ENCODE results near the gene SIGLEC1. TPM values are rescaled to one million over a fixed set of nuclear protein-coding genes. Genes with fewer than 3 reads are reported as not detected.

Gene SIGLEC1
- total RNA-seq, 1 donor from 2014 or later: not detected

DNA sequence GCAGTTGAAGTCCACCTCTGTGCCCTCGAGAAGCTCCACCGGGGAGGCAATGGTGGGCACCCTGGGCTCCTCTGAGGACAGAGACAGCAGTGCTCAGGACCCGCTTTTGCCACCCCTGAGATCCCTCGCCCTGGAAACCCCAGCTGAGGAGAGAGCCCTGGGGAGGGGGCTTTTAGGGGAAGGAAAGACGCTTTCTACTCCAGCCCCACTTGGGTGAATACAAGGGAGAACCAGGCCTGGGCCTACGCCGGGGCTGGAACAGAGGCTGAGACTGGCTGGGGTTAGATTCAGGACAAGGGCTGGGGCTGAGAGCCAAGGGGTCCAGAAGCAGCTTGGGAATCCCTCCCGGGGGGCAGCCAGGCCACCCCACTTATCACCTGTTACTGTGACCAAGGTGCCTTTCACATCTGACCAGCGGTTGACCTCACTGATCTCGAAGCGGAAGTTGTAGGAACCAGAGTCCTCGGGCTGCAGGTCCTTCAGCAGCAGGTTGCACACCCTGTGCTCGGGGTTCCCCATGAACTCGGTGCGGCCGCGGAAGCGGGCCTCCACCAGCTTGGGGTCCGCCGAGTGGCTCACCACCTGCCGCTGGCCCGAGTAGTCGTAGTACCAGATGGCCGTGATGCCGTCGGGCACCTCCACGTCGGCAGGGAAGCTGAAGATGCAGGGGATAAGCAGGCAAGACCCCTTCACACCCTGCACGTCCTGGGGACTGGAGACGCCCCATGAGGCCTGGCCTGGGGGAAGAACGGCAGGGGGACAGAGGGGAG is 6.2 kb downstream of the SIGLEC1 start:
- Mint-ChIP-seq H3K36me3 (ENCODE audit: low read depth, unreplicated experiment) (no peaks in the 10 kb centered on the region), H3K4me1 (ENCODE audit: low read depth, unreplicated experiment) (no peaks in the 10 kb centered on the region), H3K27ac (ENCODE audit: unreplicated experiment) (no peak overlapping the region), H3K4me3 (ENCODE audit: unreplicated experiment) (no peak overlapping the region), H3K27me3 (ENCODE audit: low read depth, unreplicated experiment) (peaks cover 33% of the 10 kb centered on the region), H3K9me3 (ENCODE audit: unreplicated experiment) (no peaks in the 10 kb centered on the region)
- Histone ChIP-seq H3K4me2 (ENCODE audit: low read length) (no peak overlapping the region), H3K27ac (ENCODE audit: low read depth, low read length) (no peak overlapping the region), H3K79me2 (ENCODE audit: insufficient read depth, low read length) (no peaks in the 10 kb centered on the region), H4K20me1 (ENCODE audit: insufficient read depth, low read length) (no peaks in the 10 kb centered on the region), H3K4me3 (ENCODE audit: insufficient read depth, low read depth, low read length) (no peak overlapping the region), H3K27me3 (ENCODE audit: insufficient read depth, low read length) (no peaks in the 10 kb centered on the region), H3K36me3 (ENCODE audit: insufficient read depth, low read length) (no peaks in the 10 kb centered on the region), H3K4me1 (ENCODE audit: insufficient read depth, low read length) (no peaks in the 10 kb centered on the region), H3K9me3 (ENCODE audit: insufficient read depth, low read depth, low read length) (no peaks in the 10 kb centered on the region), H3K9ac (ENCODE audit: low read length) (no peak overlapping the region), H2AFZ (ENCODE audit: low read depth, low read length) (no peak overlapping the region)
- TF ChIP-seq EZH2 (IDR thresholded peaks at IDR 0.05; ENCODE audit: insufficient read depth, low read length): no peak
- FAIRE-seq (no peak), DNase-seq (ENCODE audit: low read depth) (no peak)

DNA sequence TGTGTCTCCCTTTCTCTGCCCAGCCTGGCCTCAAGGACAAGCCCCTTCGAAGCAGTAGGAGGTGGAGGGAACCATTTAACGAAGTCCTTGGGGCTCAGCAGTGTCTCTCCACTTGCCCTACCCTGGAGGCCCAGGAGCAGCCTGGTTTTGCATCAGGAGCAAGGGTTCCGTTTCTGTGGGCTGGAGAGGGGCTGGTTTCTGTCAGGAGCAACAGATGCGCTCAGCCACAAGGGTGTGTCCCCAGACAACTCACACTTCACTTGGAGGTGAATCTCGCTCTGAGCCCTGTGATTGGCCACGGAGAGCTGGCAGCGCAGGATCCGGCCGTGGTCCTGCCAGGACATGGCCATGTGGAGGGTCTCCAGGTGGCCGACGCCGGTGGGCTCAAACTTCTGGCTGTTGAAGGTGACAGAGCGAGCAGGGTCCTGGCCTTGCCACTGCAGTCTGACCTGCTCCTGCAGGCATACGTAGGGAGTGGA is 6.9 kb downstream of the SIGLEC1 start:
- TF ChIP-seq, protein P1, sequence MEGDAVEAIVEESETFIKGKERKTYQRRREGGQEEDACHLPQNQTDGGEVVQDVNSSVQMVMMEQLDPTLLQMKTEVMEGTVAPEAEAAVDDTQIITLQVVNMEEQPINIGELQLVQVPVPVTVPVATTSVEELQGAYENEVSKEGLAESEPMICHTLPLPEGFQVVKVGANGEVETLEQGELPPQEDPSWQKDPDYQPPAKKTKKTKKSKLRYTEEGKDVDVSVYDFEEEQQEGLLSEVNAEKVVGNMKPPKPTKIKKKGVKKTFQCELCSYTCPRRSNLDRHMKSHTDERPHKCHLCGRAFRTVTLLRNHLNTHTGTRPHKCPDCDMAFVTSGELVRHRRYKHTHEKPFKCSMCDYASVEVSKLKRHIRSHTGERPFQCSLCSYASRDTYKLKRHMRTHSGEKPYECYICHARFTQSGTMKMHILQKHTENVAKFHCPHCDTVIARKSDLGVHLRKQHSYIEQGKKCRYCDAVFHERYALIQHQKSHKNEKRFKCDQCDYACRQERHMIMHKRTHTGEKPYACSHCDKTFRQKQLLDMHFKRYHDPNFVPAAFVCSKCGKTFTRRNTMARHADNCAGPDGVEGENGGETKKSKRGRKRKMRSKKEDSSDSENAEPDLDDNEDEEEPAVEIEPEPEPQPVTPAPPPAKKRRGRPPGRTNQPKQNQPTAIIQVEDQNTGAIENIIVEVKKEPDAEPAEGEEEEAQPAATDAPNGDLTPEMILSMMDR (IDR thresholded peaks at IDR 0.05; ENCODE audit: insufficient read depth, low read depth, low read length): no peak
- TF ChIP-seq EZH2 (IDR thresholded peaks at IDR 0.05; ENCODE audit: insufficient read depth, low read length): no peak
- H3K27me3 Mint-ChIP-seq (ENCODE audit: low read depth, unreplicated experiment): peaks cover 38% of the 10 kb centered on the region
- no peak overlapping the region for H3K27ac Mint-ChIP-seq (ENCODE audit: unreplicated experiment)

DNA sequence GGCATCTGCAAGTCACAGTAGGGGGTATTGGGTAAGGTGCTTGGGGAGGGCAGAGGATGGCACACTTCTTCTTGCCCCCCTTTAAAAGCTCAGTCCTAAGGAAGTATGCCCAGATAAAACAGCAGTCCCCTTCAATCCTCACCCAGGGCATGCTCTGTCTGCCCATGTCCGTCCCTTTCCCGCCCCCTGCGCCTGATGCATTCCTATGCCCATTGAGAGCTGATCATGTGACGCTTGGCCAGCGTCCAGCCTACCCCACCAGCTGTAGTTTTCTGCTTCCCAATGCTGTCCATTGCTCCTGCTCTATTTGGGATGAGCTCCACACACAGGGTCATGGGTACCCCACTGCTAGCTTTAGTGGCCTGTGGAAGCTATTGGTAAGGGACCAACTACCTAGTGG is 8.3 kb downstream of the SIGLEC1 start:
- Histone ChIP-seq H3K36me3 (ENCODE audit: insufficient read depth, low read length) (no peaks in the 10 kb centered on the region), H3K27me3 (ENCODE audit: insufficient read depth, low read length) (no peaks in the 10 kb centered on the region), H2AFZ (ENCODE audit: low read depth, low read length) (no peak overlapping the region), H3K27ac (ENCODE audit: low read depth, low read length) (no peak overlapping the region), H3K4me2 (ENCODE audit: low read length) (no peak overlapping the region), H3K9me3 (ENCODE audit: insufficient read depth, low read depth, low read length) (no peaks in the 10 kb centered on the region), H3K4me1 (ENCODE audit: insufficient read depth, low read length) (no peaks in the 10 kb centered on the region), H3K4me3 (ENCODE audit: insufficient read depth, low read depth, low read length) (no peak overlapping the region), H3K79me2 (ENCODE audit: insufficient read depth, low read length) (no peaks in the 10 kb centered on the region), H4K20me1 (ENCODE audit: insufficient read depth, low read length) (no peaks in the 10 kb centered on the region), H3K9ac (ENCODE audit: low read length) (no peak overlapping the region)
- Mint-ChIP-seq H3K4me3 (ENCODE audit: unreplicated experiment) (no peak overlapping the region), H3K36me3 (ENCODE audit: low read depth, unreplicated experiment) (no peaks in the 10 kb centered on the region), H3K27ac (ENCODE audit: unreplicated experiment) (no peak overlapping the region), H3K27me3 (ENCODE audit: low read depth, unreplicated experiment) (peaks cover 38% of the 10 kb centered on the region), H3K9me3 (ENCODE audit: unreplicated experiment) (peaks cover 2% of the 10 kb centered on the region), H3K4me1 (ENCODE audit: low read depth, unreplicated experiment) (no peaks in the 10 kb centered on the region)
- DNase-seq (ENCODE audit: low read depth): no peak
- no peak for FAIRE-seq
- TF ChIP-seq EZH2 (IDR thresholded peaks at IDR 0.05; ENCODE audit: insufficient read depth, low read length): no peak
- TF ChIP-seq, protein P1 (IDR thresholded peaks at IDR 0.05; ENCODE audit: insufficient read depth, low read depth, low read length): no peak

More for the DNA sequence above, 6.9 kb downstream of the SIGLEC1 start:
- H3K4me3 ChIP-seq (ENCODE audit: insufficient read depth, low read depth, low read length): no peak overlapping the region
- Mint-ChIP-seq H3K4me3 (ENCODE audit: unreplicated experiment) (no peak overlapping the region), H3K9me3 (ENCODE audit: unreplicated experiment) (no peaks in the 10 kb centered on the region), H3K4me1 (ENCODE audit: low read depth, unreplicated experiment) (no peaks in the 10 kb centered on the region), H3K36me3 (ENCODE audit: low read depth, unreplicated experiment) (no peaks in the 10 kb centered on the region)
- no peaks in the 10 kb centered on the region for H3K4me1 ChIP-seq (ENCODE audit: insufficient read depth, low read length)
- no peak overlapping the region for H2AFZ ChIP-seq (ENCODE audit: low read depth, low read length)
- no peak overlapping the region for H3K9ac ChIP-seq (ENCODE audit: low read length)
- no peaks in the 10 kb centered on the region for H3K9me3 ChIP-seq (ENCODE audit: insufficient read depth, low read depth, low read length)
- no peaks in the 10 kb centered on the region for H3K79me2 ChIP-seq (ENCODE audit: insufficient read depth, low read length)
- no peaks in the 10 kb centered on the region for H3K27me3 ChIP-seq (ENCODE audit: insufficient read depth, low read length)
- FAIRE-seq (no peak), DNase-seq (ENCODE audit: low read depth) (no peak)
- H3K36me3 ChIP-seq (ENCODE audit: insufficient read depth, low read length): no peaks in the 10 kb centered on the region
- no peak overlapping the region for H3K4me2 ChIP-seq (ENCODE audit: low read length)
- no peaks in the 10 kb centered on the region for H4K20me1 ChIP-seq (ENCODE audit: insufficient read depth, low read length)
- H3K27ac ChIP-seq (ENCODE audit: low read depth, low read length): no peak overlapping the region

Measured in astrocyte (in vitro differentiated cells and primary cell).